Panc1 (cell line): ENCODE data around the gene HPCAL1. TPM values are rescaled to one million over a fixed set of nuclear protein-coding genes. Genes with fewer than 3 reads are reported as not detected.

Source experiments
- ATAC-seq: fragments of 200-7000 bp; cut with Tn5 transposase; 2 replicates; pipeline ENCODE4 v1.9.1; 2020; ENCODE audit warnings: mild to moderate bottlenecking, moderate library complexity
- BruUV-seq: library from RNA; stranded (reverse); fragments of 400-500 nt; replicated peaks from 2 replicates; lab custom pipeline; 2021; lab: Mats Ljungman, UMichigan
- CTCF ChIA-PET: fragments of 300-600 bp; sonication (Branson Sonifier 250); formaldehyde crosslinking; loops from one replicate; lab custom pipeline; 2022; ENCODE audit warnings: antibody characterized with exemption; lab: Charles Lee
- POLR2A ChIA-PET: fragments of 300-600 bp; sonication (Branson Sonifier 250); formaldehyde crosslinking; loops from one replicate; lab custom pipeline; 2022; ENCODE audit warnings: antibody characterized with exemption; lab: Charles Lee
- DNase-seq: peaks from one replicate; pipeline ENCODE4 v3.0.0-alpha.2; 2010; ENCODE audit warnings: low read depth, low spot score
- H3K27ac ChIP-seq: 2 replicates; pipeline ENCODE4 v1.5.1; 2011; ENCODE audit warnings: mild to moderate bottlenecking, low read length, inconsistent platforms
- H3K27me3 ChIP-seq: fragments of 200-500 bp; sonication (Bioruptor generic); 2 replicates; pipeline ENCODE4 v1.6.0; 2014; ENCODE audit warnings: low read length, inconsistent platforms; ENCODE audit not compliant: control insufficient read depth, insufficient read depth
- H3K36me3 ChIP-seq: fragments of 200-500 bp; sonication (Bioruptor generic); 2 replicates; pipeline ENCODE4 v1.5.1; 2014; ENCODE audit warnings: inconsistent platforms, mild to moderate bottlenecking, low read length, moderate library complexity; ENCODE audit not compliant: control insufficient read depth, insufficient read depth
- H3K4me1 ChIP-seq: 2 replicates; pipeline ENCODE4 v1.5.1; 2011; ENCODE audit warnings: inconsistent platforms, mild to moderate bottlenecking, low read length, moderate library complexity; ENCODE audit not compliant: control insufficient read depth, insufficient read depth
- H3K4me3 ChIP-seq, 2 experiments: 2 replicates each; pipeline ENCODE4 v1.5.1; 2011 to 2012; ENCODE audit warnings: low read depth in 2 of 2, low read length in 2 of 2, mild to moderate bottlenecking in 2 of 2, inconsistent platforms in 1 of 2, moderate library complexity in 1 of 2
- H3K9me3 ChIP-seq: fragments of 200-500 bp; sonication (Bioruptor generic); 2 replicates; pipeline ENCODE4 v1.5.1; 2014; ENCODE audit warnings: low read depth, mild to moderate bottlenecking, inconsistent platforms, low read length, moderate library complexity; ENCODE audit not compliant: control insufficient read depth, insufficient read depth
- POLR2AphosphoS5 ChIP-seq: IDR thresholded peaks from 2 replicates; pipeline ENCODE4 v1.6.1; 2012; ENCODE audit warnings: mild to moderate bottlenecking, low read depth, low read length, moderate library complexity
- SIN3A ChIP-seq: IDR thresholded peaks from 2 replicates; pipeline ENCODE4 v1.6.1; 2012; ENCODE audit warnings: low read depth, mild to moderate bottlenecking, low read length, moderate library complexity, borderline replicate concordance; ENCODE audit not compliant: insufficient read depth
- TCF7L2 ChIP-seq: IDR thresholded peaks from 2 replicates; pipeline ENCODE4 v1.6.1; 2011; ENCODE audit warnings: mild to moderate bottlenecking, low read depth, low read length, inconsistent platforms
- in situ Hi-C: cut with HindIII; loops from 2 replicates; pipeline ENCODE4 v1.10.0; 2016; ENCODE audit warnings: low sequenced_read_pairs, low pct_unique_long_range_greater_than_20kb
- intact Hi-C: fragments of 100-400 bp; cut with micrococcal nuclease; formaldehyde crosslinking; loops from one replicate; pipeline ENCODE4 v1.10.0; 2022; ENCODE audit not compliant: unreplicated experiment
- total RNA-seq: library from RNA; stranded (reverse); gene quantifications from one replicate; pipeline ENCODE4 v1.2.1, GENCODE V29; 2021; ENCODE audit not compliant: unreplicated experiment
- TF ChIP-seq, protein P1 (sequence below), 2 experiments: IDR thresholded peaks; 2 replicates each; pipeline ENCODE4 v1.6.1; 2011 to 2012; ENCODE audit warnings: low read depth in 2 of 2, control low read depth in 1 of 2, low read length in 1 of 2, mild to moderate bottlenecking in 1 of 2, moderate library complexity in 1 of 2; ENCODE audit not compliant: insufficient read depth in 1 of 2
- TF ChIP-seq, protein P2 (sequence below): fragments of 450-650 bp; IDR thresholded peaks from 2 replicates; pipeline ENCODE4 v1.5.1; 2017; ENCODE audit warnings: mild to moderate bottlenecking

Gene HPCAL1
- total RNA-seq, 1 experiment from 2014 or later, result 234 TPM

DNA sequence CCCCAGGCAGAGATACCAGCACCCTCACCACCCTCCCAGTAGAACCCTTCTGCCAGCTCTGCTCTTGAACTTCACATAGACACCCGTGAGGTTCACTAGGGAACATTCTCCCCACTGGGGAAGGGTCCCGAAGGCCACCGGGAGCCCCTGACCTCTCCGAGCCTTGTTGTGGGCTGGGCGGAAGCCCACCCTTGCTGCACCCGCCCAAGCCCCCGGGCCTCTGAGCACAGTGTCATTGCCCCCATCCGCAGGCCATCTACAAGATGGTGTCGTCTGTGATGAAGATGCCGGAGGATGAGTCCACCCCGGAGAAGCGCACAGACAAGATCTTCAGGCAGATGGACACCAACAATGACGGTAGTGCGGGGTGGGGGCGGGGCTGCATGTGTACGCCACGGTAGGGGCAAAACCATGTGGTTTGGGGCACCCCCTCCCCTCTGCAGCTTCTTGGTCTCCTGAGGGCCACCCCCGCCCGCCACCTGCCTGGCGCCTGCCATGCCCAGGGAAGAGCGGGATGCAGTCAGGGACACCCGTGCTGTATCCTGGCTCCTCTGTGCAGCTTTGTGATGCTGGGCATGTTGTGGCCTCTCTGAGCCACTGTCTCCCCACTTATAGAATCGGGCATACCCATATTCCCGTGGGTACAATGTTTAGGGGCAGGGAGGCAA lies 120.2 kb downstream of the HPCAL1 start:
- H3K36me3 ChIP-seq, result no peaks in the 10 kb centered on the region
- peaks cover 64% of the 10 kb centered on the region for H3K4me1 ChIP-seq
- H3K27me3 ChIP-seq, result no peaks in the 10 kb centered on the region
- intact Hi-C loops (no loop called here), in situ Hi-C loops (no loop called here)
- CTCF ChIA-PET, result no interaction called here
- ATAC-seq (no peak), DNase-seq (no peak)
- TF ChIP-seq, protein P1, sequence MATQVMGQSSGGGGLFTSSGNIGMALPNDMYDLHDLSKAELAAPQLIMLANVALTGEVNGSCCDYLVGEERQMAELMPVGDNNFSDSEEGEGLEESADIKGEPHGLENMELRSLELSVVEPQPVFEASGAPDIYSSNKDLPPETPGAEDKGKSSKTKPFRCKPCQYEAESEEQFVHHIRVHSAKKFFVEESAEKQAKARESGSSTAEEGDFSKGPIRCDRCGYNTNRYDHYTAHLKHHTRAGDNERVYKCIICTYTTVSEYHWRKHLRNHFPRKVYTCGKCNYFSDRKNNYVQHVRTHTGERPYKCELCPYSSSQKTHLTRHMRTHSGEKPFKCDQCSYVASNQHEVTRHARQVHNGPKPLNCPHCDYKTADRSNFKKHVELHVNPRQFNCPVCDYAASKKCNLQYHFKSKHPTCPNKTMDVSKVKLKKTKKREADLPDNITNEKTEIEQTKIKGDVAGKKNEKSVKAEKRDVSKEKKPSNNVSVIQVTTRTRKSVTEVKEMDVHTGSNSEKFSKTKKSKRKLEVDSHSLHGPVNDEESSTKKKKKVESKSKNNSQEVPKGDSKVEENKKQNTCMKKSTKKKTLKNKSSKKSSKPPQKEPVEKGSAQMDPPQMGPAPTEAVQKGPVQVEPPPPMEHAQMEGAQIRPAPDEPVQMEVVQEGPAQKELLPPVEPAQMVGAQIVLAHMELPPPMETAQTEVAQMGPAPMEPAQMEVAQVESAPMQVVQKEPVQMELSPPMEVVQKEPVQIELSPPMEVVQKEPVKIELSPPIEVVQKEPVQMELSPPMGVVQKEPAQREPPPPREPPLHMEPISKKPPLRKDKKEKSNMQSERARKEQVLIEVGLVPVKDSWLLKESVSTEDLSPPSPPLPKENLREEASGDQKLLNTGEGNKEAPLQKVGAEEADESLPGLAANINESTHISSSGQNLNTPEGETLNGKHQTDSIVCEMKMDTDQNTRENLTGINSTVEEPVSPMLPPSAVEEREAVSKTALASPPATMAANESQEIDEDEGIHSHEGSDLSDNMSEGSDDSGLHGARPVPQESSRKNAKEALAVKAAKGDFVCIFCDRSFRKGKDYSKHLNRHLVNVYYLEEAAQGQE (IDR thresholded peaks at IDR 0.05; ENCODE audit: insufficient read depth in 1 of 2, low read depth in 2 of 2, low read length in 1 of 2), result no peak
- TF ChIP-seq POLR2AphosphoS5 (no peak; the same call in 1 of the 2 replicates), SIN3A (no peak), TCF7L2 (no peak)
- TF ChIP-seq, protein P2, sequence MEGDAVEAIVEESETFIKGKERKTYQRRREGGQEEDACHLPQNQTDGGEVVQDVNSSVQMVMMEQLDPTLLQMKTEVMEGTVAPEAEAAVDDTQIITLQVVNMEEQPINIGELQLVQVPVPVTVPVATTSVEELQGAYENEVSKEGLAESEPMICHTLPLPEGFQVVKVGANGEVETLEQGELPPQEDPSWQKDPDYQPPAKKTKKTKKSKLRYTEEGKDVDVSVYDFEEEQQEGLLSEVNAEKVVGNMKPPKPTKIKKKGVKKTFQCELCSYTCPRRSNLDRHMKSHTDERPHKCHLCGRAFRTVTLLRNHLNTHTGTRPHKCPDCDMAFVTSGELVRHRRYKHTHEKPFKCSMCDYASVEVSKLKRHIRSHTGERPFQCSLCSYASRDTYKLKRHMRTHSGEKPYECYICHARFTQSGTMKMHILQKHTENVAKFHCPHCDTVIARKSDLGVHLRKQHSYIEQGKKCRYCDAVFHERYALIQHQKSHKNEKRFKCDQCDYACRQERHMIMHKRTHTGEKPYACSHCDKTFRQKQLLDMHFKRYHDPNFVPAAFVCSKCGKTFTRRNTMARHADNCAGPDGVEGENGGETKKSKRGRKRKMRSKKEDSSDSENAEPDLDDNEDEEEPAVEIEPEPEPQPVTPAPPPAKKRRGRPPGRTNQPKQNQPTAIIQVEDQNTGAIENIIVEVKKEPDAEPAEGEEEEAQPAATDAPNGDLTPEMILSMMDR, result no peak
- BruUV-seq, result no TSS peak
- H3K9me3 ChIP-seq, result no peaks in the 10 kb centered on the region
- POLR2A ChIA-PET, result no interaction called here
- no peak overlapping the region for H3K4me3 ChIP-seq
- peak overlapping the region; percentile 83 for H3K27ac ChIP-seq

DNA sequence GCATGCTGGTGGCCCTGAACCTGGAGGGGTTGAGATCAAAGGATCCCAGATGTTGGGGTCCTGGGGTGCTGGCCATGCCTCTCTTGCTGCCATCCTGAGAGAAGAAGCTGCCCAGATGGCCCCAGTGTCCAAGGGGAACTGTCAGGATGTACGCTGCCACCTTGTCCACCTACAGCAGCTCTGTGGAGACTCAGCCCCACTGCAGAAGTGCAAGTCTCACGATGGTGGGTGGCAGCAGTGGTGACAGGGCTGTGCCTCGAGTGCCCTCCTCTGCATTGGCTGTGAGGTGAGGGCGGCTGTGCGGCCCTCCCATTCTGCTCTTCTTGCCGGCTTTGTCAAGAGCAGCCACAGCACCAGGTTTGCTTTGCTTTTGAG lies 120.7 kb downstream of the HPCAL1 start:
- BruUV-seq, result no TSS peak
- Histone ChIP-seq H3K36me3 (no peaks in the 10 kb centered on the region), H3K9me3 (no peaks in the 10 kb centered on the region), H3K27me3 (no peaks in the 10 kb centered on the region), H3K4me1 (peaks cover 64% of the 10 kb centered on the region), H3K4me3 (no peak overlapping the region), H3K27ac (peak overlapping the region; percentile 83)
- ATAC-seq (no peak), DNase-seq (no peak)
- intact Hi-C loops, result no loop called here
- in situ Hi-C loops, result no loop called here
- POLR2A ChIA-PET, result no interaction called here
- CTCF ChIA-PET, result no interaction called here
- TF ChIP-seq SIN3A (no peak), TCF7L2 (no peak), POLR2AphosphoS5 (no peak)
- TF ChIP-seq, protein P1 (IDR thresholded peaks at IDR 0.05; ENCODE audit: insufficient read depth in 1 of 2, low read depth in 2 of 2, low read length in 1 of 2), result no peak
- TF ChIP-seq, protein P2, result no peak
